Measurements from ENCODE around the gene NME3. TPM values are rescaled to one million over a fixed set of nuclear protein-coding genes. Genes with fewer than 3 reads are reported as not detected.

The NME3 gene
- polyA plus RNA-seq, 3 donors: 57.7 to 80.2 (median 74.7) TPM

DNA sequence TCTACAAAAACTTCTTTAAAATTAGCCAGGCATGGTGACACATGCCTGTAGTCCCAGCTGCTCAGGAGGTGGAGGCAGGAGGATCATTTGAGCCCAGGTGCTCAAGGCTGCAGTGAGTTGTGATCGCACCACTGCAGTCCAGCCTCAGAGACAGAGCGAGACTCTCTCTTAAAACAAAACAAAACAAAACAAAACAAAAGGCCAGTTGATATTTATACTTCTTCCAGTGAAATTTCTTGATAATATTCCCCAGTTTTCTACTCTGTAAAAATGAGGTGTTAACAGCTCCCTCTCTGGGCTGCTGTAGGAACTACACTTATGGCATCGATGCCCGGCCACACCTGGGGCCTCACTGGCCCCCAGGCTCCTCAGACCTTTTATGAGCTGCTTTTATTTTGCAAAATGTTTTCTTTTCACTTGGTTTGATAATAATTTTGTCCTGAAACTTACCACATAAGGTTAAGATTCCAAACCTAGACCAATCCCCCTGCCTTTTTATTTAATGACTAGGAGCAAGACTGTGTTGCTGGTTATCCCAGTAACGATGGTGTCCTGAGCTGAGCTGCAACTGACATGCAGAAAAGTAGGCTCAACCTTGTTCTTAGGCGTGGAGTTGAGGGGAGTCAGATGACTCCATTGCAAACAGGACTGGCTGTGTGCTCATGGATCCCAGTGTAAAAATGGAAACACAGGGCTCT lies 47.7 kb downstream of the NME3 start:
- TF ChIP-seq CTCF (IDR thresholded peaks at IDR 0.05): peak; percentile 91
- Histone ChIP-seq H4K20me1 (ENCODE audit: insufficient read depth, low read length) (peaks cover 49% of the 10 kb centered on the region), H2AFZ (ENCODE audit: insufficient read depth, low read depth, low read length, poor library complexity, severe bottlenecking) (no peak overlapping the region), H3K36me3 (replicated peaks in 1 of 2; ENCODE audit: control insufficient read depth in 1 of 2, insufficient read depth in 2 of 2, low read length in 2 of 2) (peaks cover 35 to 39% of the 10 kb centered on the region in 2 donors), H3K4me1 (ENCODE audit: control insufficient read depth in 1 of 2, insufficient read depth in 2 of 2, low read length in 2 of 2) (peaks cover 53 to 57% of the 10 kb centered on the region in 2 donors), H3K4me3 (replicated peaks in 1 of 3; ENCODE audit: low read depth in 2 of 3, low read length in 3 of 3) (no peak overlapping the region), H3K27ac (ENCODE audit: low read depth in 1 of 2, low read length in 2 of 2) (peak overlapping the region; percentile 70 to 84), H3K9ac (ENCODE audit: insufficient read depth, low read length, poor library complexity, severe bottlenecking) (no peak overlapping the region), H3K9me3 (replicated peaks in 1 of 2; ENCODE audit: control insufficient read depth in 1 of 2, insufficient read depth in 1 of 2, low read length in 2 of 2) (no peaks in the 10 kb centered on the region), H3K4me2 (replicated peaks; ENCODE audit: extremely low read depth, low read length, poor library complexity, severe bottlenecking) (no peak overlapping the region), H3K79me2 (ENCODE audit: insufficient read depth, low read length) (peaks cover 61% of the 10 kb centered on the region), H3K27me3 (ENCODE audit: control insufficient read depth in 2 of 2, insufficient read depth in 2 of 2, low read length in 2 of 2) (no peaks in the 10 kb centered on the region)
- Mint-ChIP-seq H3K4me3 (no peak overlapping the region), H3K9me3 (no peaks in the 10 kb centered on the region), H3K36me3 (peaks cover 29 to 43% of the 10 kb centered on the region in 2 donors), H3K27me3 (ENCODE audit: low read depth in 3 of 3) (peaks cover 0 to 2% (median 2%) of the 10 kb centered on the region in 3 donors), H3K4me1 (peaks cover 51% of the 10 kb centered on the region), H3K27ac (peak overlapping the region; percentile 88 to 96 (median 94))
- DNase-seq: peak; percentile 21 to 60 (median 43)
- intact Hi-C loops (cut with micrococcal nuclease): no loop called here
- WGBS (ENCODE audit: insufficient coverage): 66% methylated on average over 2 of the region's 6 CpGs

DNA sequence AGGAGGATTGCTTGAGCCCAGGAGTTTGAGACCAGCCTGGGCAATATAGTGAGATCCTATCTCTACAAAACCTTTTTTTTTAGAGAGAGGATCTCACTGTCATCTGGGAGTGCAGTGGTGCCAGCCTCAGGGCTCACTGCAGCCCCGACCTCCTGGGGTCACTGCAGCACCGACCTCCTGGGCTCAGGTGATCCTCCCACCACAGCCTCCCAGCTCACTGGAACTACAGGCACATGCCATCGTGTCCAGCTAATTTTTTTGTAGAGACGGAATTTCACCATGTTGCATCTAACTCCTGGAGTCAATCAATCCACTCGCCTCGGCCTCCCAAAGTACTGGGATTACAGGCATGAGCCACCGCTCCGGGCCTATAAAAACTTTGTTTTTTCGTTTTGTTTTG lies 50.0 kb downstream of the NME3 start:
- Mint-ChIP-seq H3K27me3 (ENCODE audit: low read depth in 3 of 3) (peaks cover 0 to 2% (median 0%) of the 10 kb centered on the region in 3 donors), H3K4me1 (peaks cover 56% of the 10 kb centered on the region), H3K36me3 (peaks cover 11 to 35% of the 10 kb centered on the region in 2 donors), H3K9me3 (no peaks in the 10 kb centered on the region), H3K4me3 (peak overlapping the region in 1 of 2 donors; percentile 30), H3K27ac (peak overlapping the region; percentile 91 to 96 (median 94))
- H3K4me1 ChIP-seq (ENCODE audit: control insufficient read depth in 1 of 2, insufficient read depth in 2 of 2, low read length in 2 of 2): peaks cover 53 to 59% of the 10 kb centered on the region in 2 donors
- H3K27me3 ChIP-seq (ENCODE audit: control insufficient read depth in 2 of 2, insufficient read depth in 2 of 2, low read length in 2 of 2): no peaks in the 10 kb centered on the region
- H3K79me2 ChIP-seq (ENCODE audit: insufficient read depth, low read length): peaks cover 68% of the 10 kb centered on the region
- H2AFZ ChIP-seq (ENCODE audit: insufficient read depth, low read depth, low read length, poor library complexity, severe bottlenecking): no peak overlapping the region
- H3K9ac ChIP-seq (ENCODE audit: insufficient read depth, low read length, poor library complexity, severe bottlenecking): no peak overlapping the region
- no peak for TF ChIP-seq CTCF (IDR thresholded peaks at IDR 0.05)
- DNase-seq: no peak
- intact Hi-C loops (cut with micrococcal nuclease): no loop called here
- peak overlapping the region in 1 of 3 experiments; percentile 51 for H3K4me3 ChIP-seq (replicated peaks in 1 of 3; ENCODE audit: low read depth in 2 of 3, low read length in 3 of 3)
- H3K9me3 ChIP-seq (replicated peaks in 1 of 2; ENCODE audit: control insufficient read depth in 1 of 2, insufficient read depth in 1 of 2, low read length in 2 of 2): no peaks in the 10 kb centered on the region
- peak overlapping the region; percentile 70 to 84 for H3K27ac ChIP-seq (ENCODE audit: low read depth in 1 of 2, low read length in 2 of 2)
- peaks cover 14 to 16% of the 10 kb centered on the region in 2 donors for H3K36me3 ChIP-seq (replicated peaks in 1 of 2; ENCODE audit: control insufficient read depth in 1 of 2, insufficient read depth in 2 of 2, low read length in 2 of 2)
- H4K20me1 ChIP-seq (ENCODE audit: insufficient read depth, low read length): peaks cover 30% of the 10 kb centered on the region
- 90% methylated on average over 2 of the region's 9 CpGs for WGBS (ENCODE audit: insufficient coverage)
- peak overlapping the region; percentile 41 for H3K4me2 ChIP-seq (replicated peaks; ENCODE audit: extremely low read depth, low read length, poor library complexity, severe bottlenecking)

Small RNAs within 50 kb of the gene (small RNA-seq; reads per million reads assigned to genes)
- not detected for gene MIR3177 (ENCODE audit: insufficient read length, low read depth)

Other genes starting within 250 kb of the NME3 start
- gene TMEM204, start 237.9 kb downstream of the NME3 start, polyA plus RNA-seq: 1 to 10 TPM in 2 of 3 donors, under 1 TPM in 1; 0.09 to 1.5 (median 1.3) TPM
- gene IFT140, start 159.5 kb downstream of the NME3 start, polyA plus RNA-seq: 1 to 10 TPM in 2 of 3 donors, under 1 TPM in 1; 0.75 to 3.7 (median 1.2) TPM
- gene CRAMP1, start 159.2 kb downstream of the NME3 start, polyA plus RNA-seq: 10 to 100 TPM in 1 of 3 donors, 1 to 10 TPM in 1, under 1 TPM in 1; 0.46 to 12.3 (median 1.0) TPM
- gene JPT2, start 93.3 kb downstream of the NME3 start, polyA plus RNA-seq: 1 to 10 TPM; 5.4 to 7.5 (median 5.8) TPM
- gene MAPK8IP3, start 65.3 kb downstream of the NME3 start, polyA plus RNA-seq: 100 to 1,000 TPM in 1 of 3 donors, 1 to 10 TPM in 2; 1.1 to 185 (median 2.1) TPM
- gene EME2, start 1.3 kb upstream of the NME3 start, polyA plus RNA-seq: 10 to 100 TPM in 1 of 3 donors, under 1 TPM in 2; 0.26 to 36.6 (median 0.48) TPM
- 100 to 1,000 TPM in 2 of 3 donors, 10 to 100 TPM in 1; 34.5 to 137 (median 109) TPM for gene MRPS34, start 1.6 kb upstream of the NME3 start, polyA plus RNA-seq
- 100 to 1,000 TPM in 1 of 3 donors, 10 to 100 TPM in 2; 36.8 to 151 (median 40.2) TPM for gene SPSB3, start 11.0 kb upstream of the NME3 start, polyA plus RNA-seq
- 10 to 100 TPM; 34.4 to 69.5 (median 57.9) TPM for gene NUBP2, start 11.4 kb upstream of the NME3 start, polyA plus RNA-seq
- under 1 TPM in 1 of 3 donors, not detected in 2; 0.07 TPM for gene IGFALS, start 22.2 kb upstream of the NME3 start, polyA plus RNA-seq
- gene HAGH, start 55.3 kb upstream of the NME3 start, polyA plus RNA-seq: 10 to 100 TPM; 42.6 to 82.1 (median 47.7) TPM
- 10 to 100 TPM in 2 of 3 donors, 1 to 10 TPM in 1; 7.5 to 24.9 (median 17.3) TPM for gene FAHD1, start 55.7 kb upstream of the NME3 start, polyA plus RNA-seq
- gene MEIOB, start 100.6 kb upstream of the NME3 start, polyA plus RNA-seq: not detected
- not detected for gene HS3ST6, start 146.9 kb upstream of the NME3 start, polyA plus RNA-seq
- gene MSRB1, start 171.7 kb upstream of the NME3 start, polyA plus RNA-seq: 100 to 1,000 TPM; 116 to 427 (median 416) TPM
- gene RPL3L, start 183.1 kb upstream of the NME3 start, polyA plus RNA-seq: not detected
- 100 to 1,000 TPM; 121 to 215 (median 186) TPM for gene NDUFB10, start 188.0 kb upstream of the NME3 start, polyA plus RNA-seq
- 1,000 to 10,000 TPM; 1,849 to 2,136 (median 1,893) TPM for gene RPS2, start 193.3 kb upstream of the NME3 start, polyA plus RNA-seq
- gene RNF151, start 195.3 kb upstream of the NME3 start, polyA plus RNA-seq: not detected
- 10 to 100 TPM; 33.9 to 37.8 (median 36.0) TPM for gene TBL3, start 200.5 kb upstream of the NME3 start, polyA plus RNA-seq
- gene NOXO1, start 209.9 kb upstream of the NME3 start, polyA plus RNA-seq: under 1 TPM in 1 of 3 donors, not detected in 2; 0.09 TPM
- gene GFER, start 212.7 kb upstream of the NME3 start, polyA plus RNA-seq: 10 to 100 TPM in 2 of 3 donors, 1 to 10 TPM in 1; 8.1 to 22.7 (median 22.4) TPM
- gene SYNGR3, start 218.4 kb upstream of the NME3 start, polyA plus RNA-seq: under 1 TPM in 2 of 3 donors, not detected in 1; 0.20 to 0.29 TPM
- gene ZNF598, start 238.3 kb upstream of the NME3 start, polyA plus RNA-seq: 10 to 100 TPM in 1 of 3 donors, 1 to 10 TPM in 2; 1.4 to 42.1 (median 1.5) TPM
- not detected for gene NPW, start 248.2 kb upstream of the NME3 start, polyA plus RNA-seq

All from CD14-positive monocyte (primary cell).